ENCODE results near the gene DOCK8.

The DOCK8 gene

DNA sequence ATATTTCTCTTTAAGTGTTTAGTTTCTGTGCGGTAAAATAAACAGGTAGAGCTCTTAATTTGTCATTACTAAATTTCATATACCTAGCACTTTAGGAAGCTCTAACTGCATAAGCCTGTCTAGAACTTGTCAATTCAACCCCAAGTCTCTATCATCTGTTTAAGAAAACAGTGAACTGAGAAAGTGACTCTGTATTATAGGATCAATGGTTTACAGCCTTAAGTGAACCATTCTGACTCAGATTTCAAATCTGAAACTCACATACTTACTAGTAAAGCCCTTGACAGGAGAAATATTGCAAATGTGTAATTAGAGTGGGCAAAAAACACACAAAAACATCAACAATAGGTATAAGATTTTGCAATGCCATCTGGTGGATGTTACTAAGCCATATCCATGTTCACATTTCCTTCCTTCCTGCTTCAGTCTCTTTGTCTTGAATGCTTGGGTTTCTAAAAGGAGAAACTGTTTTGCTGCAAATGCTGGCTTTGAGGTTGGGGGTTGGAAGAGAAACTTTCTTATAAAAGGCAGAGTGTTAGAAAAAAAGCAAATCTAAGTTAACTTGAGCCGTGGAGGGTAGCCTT is 101.8 kb downstream of the DOCK8 start:
- no peak for DNase-seq

DNA sequence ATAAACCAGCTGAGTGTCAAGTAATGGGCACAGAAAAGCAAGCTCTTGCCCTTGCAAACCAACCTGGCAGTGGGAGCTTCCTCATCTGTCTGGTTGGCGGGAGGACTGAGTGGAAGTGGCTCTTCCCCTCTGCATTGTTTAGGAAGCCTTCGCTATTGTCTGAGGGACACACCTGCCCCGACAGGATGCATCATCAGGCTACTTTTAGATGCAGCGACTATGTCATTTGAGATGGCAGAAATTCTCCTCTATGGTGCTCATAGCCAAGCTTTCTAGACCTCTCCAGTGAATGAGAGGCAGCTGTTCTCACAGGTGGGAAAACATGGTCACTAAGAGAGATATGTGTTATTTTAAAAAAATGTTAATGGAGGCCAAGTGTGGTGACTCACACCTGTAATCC is 104.0 kb downstream of the DOCK8 start:
- DNase-seq: no peak

DNA sequence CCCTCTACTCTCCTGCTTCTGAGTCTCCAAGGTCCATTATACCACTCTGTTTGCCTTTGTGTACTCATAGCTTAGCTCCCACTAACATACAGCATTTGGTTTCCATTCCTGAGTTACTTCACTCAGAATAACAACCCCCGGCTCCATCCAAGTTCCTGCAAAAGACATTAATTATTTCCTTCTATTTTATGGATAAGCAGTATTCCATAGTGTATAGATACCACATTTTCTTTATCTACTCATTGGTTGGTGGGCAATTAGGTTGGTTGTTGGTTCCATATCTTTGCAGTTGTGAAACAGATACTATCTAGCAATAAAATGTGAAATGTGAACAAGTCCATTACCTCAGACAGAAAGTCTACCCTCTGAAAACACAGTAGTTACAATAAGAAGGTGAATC is 110.3 kb downstream of the DOCK8 start:
- DNase-seq: no peak

DNA sequence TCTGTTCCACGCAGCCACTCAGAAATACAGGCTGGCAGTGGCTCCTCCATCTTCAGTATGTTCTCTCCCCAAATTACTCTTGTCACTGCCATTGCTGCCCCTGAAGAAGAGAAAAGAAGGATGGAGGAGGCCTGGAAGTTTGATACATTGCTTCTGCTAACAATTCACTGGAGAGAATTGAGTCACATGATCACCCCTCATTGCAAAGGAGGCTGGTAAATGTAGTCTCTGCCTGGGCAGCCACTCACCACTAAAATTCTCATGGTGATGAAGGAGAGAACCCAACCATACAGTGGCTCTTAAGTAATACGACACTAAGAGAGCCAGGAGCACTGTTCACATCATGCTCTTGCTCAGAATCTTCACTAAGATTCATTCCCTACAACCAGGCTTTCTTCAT is 112.0 kb downstream of the DOCK8 start:
- DNase-seq: no peak

DNA sequence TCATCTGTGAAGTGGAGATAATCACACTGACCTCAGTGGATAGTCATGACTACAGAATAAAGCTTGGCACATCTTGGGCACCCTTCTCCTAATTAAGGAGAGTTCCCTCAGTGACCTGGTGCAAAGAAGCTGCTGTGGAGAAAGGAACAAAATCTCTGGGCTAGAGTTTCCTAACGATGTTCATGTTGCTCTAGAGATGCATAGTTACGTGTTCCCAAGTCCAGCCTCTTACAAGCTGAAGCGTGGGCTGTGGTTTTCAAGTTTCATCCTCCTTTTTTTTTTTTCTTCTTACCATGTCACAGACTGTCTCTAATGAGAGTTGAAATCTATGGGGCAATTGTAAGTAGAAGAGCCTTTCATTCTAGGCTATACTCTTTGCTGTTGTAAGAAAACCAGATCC is 113.8 kb downstream of the DOCK8 start:
- DNase-seq: no peak

GRCh38 chr9:331197-331596 is 116.5 kb downstream of the DOCK8 start:
- DNase-seq: no peak

DNA sequence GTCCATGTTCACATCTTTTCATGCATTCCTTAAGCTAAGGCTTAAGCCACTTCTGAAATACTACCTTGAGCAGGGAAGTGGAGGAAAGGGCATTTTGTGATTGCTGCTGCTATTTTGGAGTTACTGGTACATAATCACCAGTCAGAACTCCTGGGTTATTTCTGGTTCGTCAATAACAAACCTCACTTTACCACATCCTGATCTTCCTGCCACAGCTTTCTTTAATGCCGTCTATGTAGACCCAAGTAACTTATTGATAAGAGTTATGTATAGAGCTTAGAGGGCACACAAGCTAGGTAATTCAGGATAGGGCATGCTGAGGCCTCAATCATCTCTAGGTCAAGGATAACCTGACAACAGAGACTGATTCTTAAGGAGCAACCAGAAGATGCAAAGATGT is 120.7 kb downstream of the DOCK8 start:
- DNase-seq: no peak

- DNase-seq: no peak
Measured at GRCh38 chr9:336039-336438, 121.4 kb downstream of the DOCK8 start.

GRCh38 chr9:338602-339001 is 123.9 kb downstream of the DOCK8 start:
- no peak for DNase-seq

GRCh38 chr9:341634-342421 is 127.2 kb downstream of the DOCK8 start:
- DNase-seq: no peak

DNA sequence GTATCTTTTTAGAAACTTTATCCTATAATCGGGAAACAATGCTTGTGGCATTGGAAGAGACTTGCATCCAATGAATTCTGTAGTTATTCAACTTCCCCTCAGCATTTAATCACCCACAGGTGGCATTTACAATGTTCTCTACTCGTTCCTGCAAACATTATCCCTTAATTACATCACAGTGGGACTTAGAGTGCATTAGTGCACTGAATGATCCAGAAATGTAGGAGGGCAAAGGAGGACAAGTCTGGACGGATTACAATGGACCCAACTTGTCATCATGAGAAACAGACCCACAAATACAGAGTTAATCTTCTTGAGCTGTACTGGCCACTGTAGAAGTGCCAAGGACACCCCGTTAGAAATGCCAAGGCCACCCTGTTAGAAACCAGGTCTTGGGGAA is 129.1 kb downstream of the DOCK8 start:
- no peak for DNase-seq

GRCh38 chr9:346111-346571 is 131.5 kb downstream of the DOCK8 start:
- DNase-seq: no peak

DNA sequence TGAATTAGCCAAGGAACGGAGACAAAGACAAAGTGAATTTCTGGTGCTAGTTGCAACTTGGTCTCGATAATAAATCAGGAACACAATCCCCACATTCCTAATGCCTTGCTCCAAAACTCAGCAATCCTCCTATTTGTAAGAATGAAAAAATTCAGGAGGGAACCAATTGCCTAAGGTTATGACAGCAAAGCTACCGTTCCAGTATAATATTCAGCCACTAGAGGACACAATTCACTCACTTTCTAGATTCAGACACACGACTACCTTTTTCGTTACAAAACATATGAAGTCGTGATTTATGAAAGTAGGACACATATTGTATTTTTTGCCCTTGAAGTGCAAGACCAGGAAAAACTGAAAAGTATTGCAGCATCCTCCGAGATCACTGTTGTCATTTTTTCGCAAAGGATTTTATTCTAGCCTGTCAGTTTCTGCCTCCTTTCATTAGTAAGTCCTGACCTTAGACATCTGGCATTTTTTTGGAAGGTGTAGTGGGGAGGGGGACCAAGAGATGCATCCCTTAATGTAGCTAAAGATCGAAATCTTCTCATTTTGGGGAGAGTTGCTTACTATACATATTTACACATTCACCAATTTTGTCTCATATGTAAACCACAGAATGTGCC is 133.1 kb downstream of the DOCK8 start:
- DNase-seq: no peak

GRCh38 chr9:350384-350783 is 135.7 kb downstream of the DOCK8 start:
- DNase-seq: no peak

DNA sequence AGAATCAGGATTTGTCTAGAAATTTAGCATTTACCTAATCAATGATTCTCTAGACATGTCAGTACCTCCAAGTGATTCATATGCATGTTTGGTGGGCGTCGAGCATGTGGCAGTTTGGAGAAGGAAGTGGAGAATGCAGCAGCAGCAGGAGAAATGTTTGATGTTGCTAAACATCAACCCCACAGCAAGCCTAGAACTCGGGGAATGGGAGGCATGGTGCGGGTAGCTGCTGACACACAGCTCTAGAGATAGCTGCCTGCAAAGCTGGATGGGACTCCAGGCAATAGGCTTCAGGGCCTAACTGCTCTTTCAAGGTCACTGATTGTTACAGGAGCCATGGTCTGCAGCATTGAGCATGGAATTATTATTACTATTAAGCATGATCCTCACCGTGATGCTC is 137.3 kb downstream of the DOCK8 start:
- DNase-seq: no peak

DNA sequence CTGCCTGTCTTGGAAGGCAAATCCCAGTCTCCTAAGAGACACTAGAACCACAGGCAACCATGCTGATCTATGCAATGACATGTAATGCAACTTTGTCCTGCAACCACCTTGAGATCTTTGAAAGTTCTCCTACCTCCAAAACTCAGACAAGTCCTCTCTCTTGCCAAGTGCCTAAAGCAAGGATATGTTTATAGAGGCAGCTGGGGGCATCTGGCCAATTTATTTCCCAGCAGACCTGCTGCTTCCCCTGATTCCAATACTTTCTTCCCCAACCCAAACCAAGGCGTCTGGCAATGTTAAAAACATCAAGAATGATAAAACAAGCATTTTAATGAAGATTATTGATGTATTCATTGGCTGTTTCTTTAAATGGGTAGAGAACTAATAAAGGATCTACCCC is 138.4 kb downstream of the DOCK8 start:
- no peak for DNase-seq

- no peak for DNase-seq
Measured at GRCh38 chr9:354453-354852, 139.8 kb downstream of the DOCK8 start.

DNA sequence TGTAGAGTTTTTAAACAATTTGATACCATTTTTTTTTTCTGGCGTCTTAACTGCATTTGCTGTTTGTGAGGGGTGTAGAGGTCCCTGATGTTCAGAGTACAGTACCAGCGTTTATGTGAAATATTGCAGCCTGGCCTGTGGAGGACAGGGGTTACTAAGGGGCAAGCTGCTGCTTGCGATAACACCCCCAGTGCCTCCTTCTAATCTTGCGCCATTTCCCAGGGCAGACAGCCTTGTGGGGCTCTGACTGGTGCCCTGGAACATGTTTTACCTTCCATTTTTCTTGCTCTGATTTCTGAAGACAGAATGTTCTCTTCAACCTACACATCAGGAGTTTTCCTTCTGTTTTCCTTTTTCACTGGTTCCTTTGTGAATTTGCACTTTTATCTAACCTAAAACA is 142.9 kb downstream of the DOCK8 start:
- no peak for DNase-seq

DNA sequence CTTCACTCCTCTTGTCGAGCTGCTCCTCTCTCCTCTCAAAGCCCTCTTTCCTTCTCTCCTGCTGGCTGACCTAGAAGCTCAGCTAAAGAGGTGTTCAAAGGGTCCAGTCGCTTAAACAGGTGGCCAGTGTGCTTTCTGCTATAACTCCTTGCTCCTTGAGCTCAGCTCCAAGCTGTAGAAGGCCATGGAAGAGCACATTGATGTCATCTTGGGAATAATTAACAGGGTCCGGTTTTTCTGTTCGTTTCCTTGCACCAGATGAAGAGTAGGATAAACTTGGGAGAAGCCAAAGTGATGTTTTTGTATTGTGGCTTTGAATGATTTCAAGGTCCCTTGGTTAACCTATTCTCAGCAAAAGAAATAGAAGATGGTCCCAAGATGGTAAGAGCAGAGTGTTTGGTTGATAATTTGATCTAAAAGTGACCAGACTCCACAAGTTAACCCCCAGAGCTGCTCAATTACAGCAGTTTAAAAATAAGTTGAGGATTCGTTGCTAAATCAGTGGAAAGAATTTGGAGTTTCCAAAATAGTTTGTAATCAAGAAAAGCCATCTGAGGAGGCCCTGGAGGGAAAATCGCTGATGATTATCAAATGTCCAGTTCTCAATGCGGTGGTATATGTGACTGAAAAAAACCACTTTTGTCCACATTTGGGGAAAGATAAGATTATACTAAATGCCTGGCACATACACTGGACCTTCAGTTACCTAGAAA is 148.1 kb downstream of the DOCK8 start:
- no peak for DNase-seq

GRCh38 chr9:363274-363612 is 148.6 kb downstream of the DOCK8 start:
- DNase-seq: no peak

DNA sequence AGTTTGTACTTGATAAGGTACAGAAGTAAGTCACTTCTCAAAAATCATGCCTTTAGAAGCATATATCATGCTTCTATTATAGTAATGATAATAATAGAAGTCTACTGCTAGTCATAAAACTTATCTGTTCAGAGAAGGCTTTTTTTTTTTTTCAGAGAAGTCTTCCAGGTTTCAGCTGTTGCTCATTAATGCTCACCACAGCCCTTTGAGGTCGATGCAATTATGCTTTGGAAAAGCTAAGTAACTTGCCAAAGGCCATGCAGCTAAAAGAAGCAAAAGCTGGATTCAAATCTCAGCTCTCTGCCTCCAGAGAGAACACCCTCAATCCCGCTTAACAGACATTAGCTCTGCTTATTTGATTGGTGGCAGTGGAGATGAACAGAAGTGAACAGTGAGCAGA is 150.8 kb downstream of the DOCK8 start:
- DNase-seq: no peak

GRCh38 chr9:366620-367019 is 152.0 kb downstream of the DOCK8 start:
- no peak for DNase-seq

- no peak for DNase-seq
Measured at GRCh38 chr9:370086-370485, 155.4 kb downstream of the DOCK8 start.

- DNase-seq: no peak
Measured at GRCh38 chr9:371349-371748, 156.7 kb downstream of the DOCK8 start.
